ENCODE results near the gene SSC4D. TPM values are rescaled to one million over a fixed set of nuclear protein-coding genes. Genes with fewer than 3 reads are reported as not detected.

The SSC4D gene
- total and polyA plus RNA-seq, 2 of the 8 experiments (the other 6 are each of a cell fraction or from before 2014, with no cell fraction given) = 11.8 to 27.5 TPM

- ChIA-PET CTCF (ENCODE audit: partially characterized antibody) (interaction anchor here (0.5 to 0.7 kb wide), 3 partner anchors 11 to 42 kb away, joined by 3 read pairs; no protein-coding TSS in a partner anchor), POLR2A (ENCODE audit: partially characterized antibody) (interaction anchor here (0.7 to 15.6 kb wide), 7 partner anchors 9 to 89 kb away, joined by 3 to 249 read pairs (median 6); partner anchors contain the start of gene YWHAG)
- H2BK20ac ChIP-seq (ENCODE audit: low read length) = no peak overlapping the region
- no peak overlapping the region for H3K56ac ChIP-seq (replicated peaks; ENCODE audit: insufficient read length, low read depth, low read length)
- H2AK5ac ChIP-seq (ENCODE audit: low read depth, low read length) = no peak overlapping the region
- no peak overlapping the region for H4K5ac ChIP-seq (ENCODE audit: insufficient read length, low read depth, low read length)
- no peak overlapping the region for H3K4me3 ChIP-seq (ENCODE audit: extremely low read depth in 1 of 4, insufficient read depth in 2 of 4, low read depth in 3 of 4, low read length in 4 of 4)
- peaks cover 14 to 78% (median 47%) of the 10 kb centered on the region in 4 experiments for H3K36me3 ChIP-seq (ENCODE audit: control insufficient read depth in 2 of 4, insufficient read depth in 4 of 4, low read length in 3 of 4)
- H3K4me1 ChIP-seq (replicated peaks in 1 of 4; ENCODE audit: control insufficient read depth in 3 of 4, insufficient read depth in 4 of 4, low read length in 3 of 4) = peaks cover 0 to 2% (median 1%) of the 10 kb centered on the region in 4 experiments; a peak in 1 of 7 replicates
- H3K4me2 ChIP-seq (ENCODE audit: insufficient read depth in 1 of 2, low read depth in 2 of 2, low read length in 2 of 2) = no peak overlapping the region
- DNase-seq (ENCODE audit: low read depth in 1 of 2, low spot score in 2 of 2) = no peak
- peaks cover 27 to 48% of the 10 kb centered on the region in 2 experiments for H4K20me1 ChIP-seq (replicated peaks in 1 of 2; ENCODE audit: control insufficient read depth in 1 of 2, insufficient read depth in 2 of 2, low read length in 2 of 2)
- no peak overlapping the region for H2BK5ac ChIP-seq (ENCODE audit: low read depth, low read length)
- no peak for TF ChIP-seq FOSL1 (IDR thresholded peaks at IDR 0.05; ENCODE audit: insufficient read depth, low read depth, low read length)
- TF ChIP-seq USF2 (IDR thresholded peaks at IDR 0.05; ENCODE audit: low read length) = peak; percentile 28; the same call in 1 of the 2 replicates
- 0 out of 3 replicates have a peak, but pooled peaks of 1 of the 2 experiments have one; percentile 6 for TF ChIP-seq POLR2A (IDR thresholded peaks at IDR 0.05; ENCODE audit: control extremely low read depth in 1 of 2, low read depth in 2 of 2, low read length in 2 of 2)
- no peak overlapping the region for H3K14ac ChIP-seq (ENCODE audit: insufficient read length)
- H3K9ac ChIP-seq (replicated peaks in 1 of 4; ENCODE audit: extremely low read depth in 1 of 4, low read depth in 3 of 4, low read length in 3 of 4) = no peak overlapping the region
- H3K79me1 ChIP-seq (ENCODE audit: low read depth, low read length) = peaks cover 19% of the 10 kb centered on the region
- H3K4ac ChIP-seq (replicated peaks; ENCODE audit: insufficient read length, low read depth, low read length) = no peak overlapping the region
- no peak overlapping the region for H3K23ac ChIP-seq (ENCODE audit: insufficient read length)
- 97% methylated on average over 6 of the region's 6 CpGs; no CpG with 5 or more reads in 1 of the 2 experiments for WGBS, 2 experiments (ENCODE audit: extremely low coverage in 1 of 2, insufficient coverage in 1 of 2, insufficient read length in 1 of 2, insufficient replicate concordance in 2 of 2, low coverage in 1 of 2, low lambda C conversion rate in 2 of 2, missing lambda C conversion rate in 1 of 2)
- no peaks in the 10 kb centered on the region for H3K9me3 ChIP-seq (ENCODE audit: insufficient read depth in 2 of 2, low read depth in 1 of 2, low read length in 1 of 2)
- H3K27ac ChIP-seq (ENCODE audit: low read depth, low read length) = no peak overlapping the region
- FAIRE-seq = no peak
- no peaks in the 10 kb centered on the region for H3K23me2 ChIP-seq (ENCODE audit: low read depth, low read length)
- peaks cover 47 to 99% of the 10 kb centered on the region in 2 experiments for H3K79me2 ChIP-seq (ENCODE audit: control insufficient read depth in 1 of 2, insufficient read depth in 2 of 2, low read length in 2 of 2)
- H4K91ac ChIP-seq (replicated peaks; ENCODE audit: insufficient read length, low read length) = no peak overlapping the region
- no peak overlapping the region for H2BK120ac ChIP-seq (replicated peaks; ENCODE audit: low read depth, low read length)
- H3K27me3 ChIP-seq (replicated peaks in 1 of 4; ENCODE audit: control insufficient read depth in 3 of 4, extremely low read depth in 1 of 4, insufficient read depth in 3 of 4, low read length in 3 of 4) = no peaks in the 10 kb centered on the region
- peak overlapping the region; percentile 27; the same call in 1 of the 2 replicates for H3K18ac ChIP-seq (ENCODE audit: extremely low read depth, low read length)
- H2BK15ac ChIP-seq (ENCODE audit: low read length) = no peak overlapping the region
- H4K8ac ChIP-seq (ENCODE audit: extremely low read depth, insufficient read depth, low read length) = no peak overlapping the region
- H2AFZ ChIP-seq (ENCODE audit: low read length) = no peak overlapping the region
- H2BK12ac ChIP-seq (ENCODE audit: low read depth, low read length) = no peak overlapping the region
Observed at GRCh38 chr7:76343294-76343930, 66.1 kb downstream of the SSC4D start.
